Ovary (tissue), 3 donors: ENCODE results near the gene ABCC11.

Experiments
- CTCF ChIP-seq, 3 donors: fragments of 450-650 bp in 2 of 3; fragments of 200-600 bp in 1 of 3; IDR thresholded peaks; one replicate each; pipeline versions ENCODE4 v1.5.1 to v1.8.0; 2016 to 2022; ENCODE audit warnings: antibody characterized with exemption in 3 of 3, mild to moderate bottlenecking in 1 of 3
- POLR2A ChIP-seq: fragments of 450-650 bp; IDR thresholded peaks from one replicate; pipeline ENCODE4 v1.6.1; 2017; ENCODE audit warnings: antibody characterized with exemption, mild to moderate bottlenecking, moderate library complexity
- donor health status: DM: no; HTN: no; CAD: no.

DNA sequence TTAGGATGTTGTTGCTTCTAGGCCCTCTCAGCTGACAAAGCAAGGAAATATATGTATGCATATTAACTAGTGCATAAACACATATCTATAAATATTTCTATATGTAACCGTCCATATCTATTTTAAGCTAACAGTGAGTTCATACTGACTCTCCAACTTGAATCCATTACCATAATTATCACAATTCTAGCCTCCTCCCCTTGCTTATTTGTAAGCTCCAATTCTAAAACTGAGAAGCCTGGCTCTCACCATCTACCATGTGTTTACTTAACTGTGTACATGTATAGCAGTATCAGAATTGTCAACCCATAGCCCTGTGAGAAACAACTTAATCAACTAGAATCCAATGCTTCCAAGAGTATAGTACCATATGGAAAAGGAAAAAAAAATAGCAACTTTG, 96.6 kb downstream of the ABCC11 start:
- no peak for TF ChIP-seq CTCF (IDR thresholded peaks at IDR 0.05)
- no peak for TF ChIP-seq POLR2A
